ENCODE data around the gene IGFLR1. TPM values are rescaled to one million over a fixed set of nuclear protein-coding genes. Genes with fewer than 3 reads are reported as not detected.

Gene IGFLR1
- total RNA-seq, 3 donors from 2014 or later = 5.3 to 14.6 (median 8.2) TPM

DNA sequence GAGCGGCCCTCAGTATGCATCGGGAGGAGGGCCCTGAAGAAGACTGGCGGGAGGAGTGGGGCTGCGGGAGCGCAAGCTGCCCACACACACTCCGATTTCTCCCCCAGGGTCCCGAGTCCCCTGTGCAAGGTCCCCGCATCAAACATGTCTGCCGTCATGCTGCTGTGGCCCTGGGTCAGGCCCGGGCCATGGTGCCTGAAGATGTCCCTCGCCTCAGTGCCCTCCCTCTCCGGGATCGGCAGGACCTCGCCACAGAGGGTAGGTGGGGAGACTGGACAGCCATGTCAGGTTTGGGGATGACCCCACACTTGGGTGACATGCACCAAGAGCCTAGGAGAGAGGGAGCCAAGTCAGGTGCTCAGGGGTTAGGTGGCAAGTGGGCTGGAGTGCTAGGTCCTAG is 19.8 kb downstream of the IGFLR1 start:
- TF ChIP-seq, protein P1, sequence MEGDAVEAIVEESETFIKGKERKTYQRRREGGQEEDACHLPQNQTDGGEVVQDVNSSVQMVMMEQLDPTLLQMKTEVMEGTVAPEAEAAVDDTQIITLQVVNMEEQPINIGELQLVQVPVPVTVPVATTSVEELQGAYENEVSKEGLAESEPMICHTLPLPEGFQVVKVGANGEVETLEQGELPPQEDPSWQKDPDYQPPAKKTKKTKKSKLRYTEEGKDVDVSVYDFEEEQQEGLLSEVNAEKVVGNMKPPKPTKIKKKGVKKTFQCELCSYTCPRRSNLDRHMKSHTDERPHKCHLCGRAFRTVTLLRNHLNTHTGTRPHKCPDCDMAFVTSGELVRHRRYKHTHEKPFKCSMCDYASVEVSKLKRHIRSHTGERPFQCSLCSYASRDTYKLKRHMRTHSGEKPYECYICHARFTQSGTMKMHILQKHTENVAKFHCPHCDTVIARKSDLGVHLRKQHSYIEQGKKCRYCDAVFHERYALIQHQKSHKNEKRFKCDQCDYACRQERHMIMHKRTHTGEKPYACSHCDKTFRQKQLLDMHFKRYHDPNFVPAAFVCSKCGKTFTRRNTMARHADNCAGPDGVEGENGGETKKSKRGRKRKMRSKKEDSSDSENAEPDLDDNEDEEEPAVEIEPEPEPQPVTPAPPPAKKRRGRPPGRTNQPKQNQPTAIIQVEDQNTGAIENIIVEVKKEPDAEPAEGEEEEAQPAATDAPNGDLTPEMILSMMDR (IDR thresholded peaks at IDR 0.05) = no peak
- H3K36me3 ChIP-seq (ENCODE audit: low read depth) = peaks cover 27% of the 10 kb centered on the region
- H3K4me1 ChIP-seq (ENCODE audit: low read depth) = peaks cover 10% of the 10 kb centered on the region
- DNase-seq (no peak), ATAC-seq (no peak)
- intact Hi-C loops (cut with DNase I, micrococcal nuclease) = no loop called here
- no peak overlapping the region for H3K4me3 ChIP-seq
- H3K9me3 ChIP-seq = no peaks in the 10 kb centered on the region

DNA sequence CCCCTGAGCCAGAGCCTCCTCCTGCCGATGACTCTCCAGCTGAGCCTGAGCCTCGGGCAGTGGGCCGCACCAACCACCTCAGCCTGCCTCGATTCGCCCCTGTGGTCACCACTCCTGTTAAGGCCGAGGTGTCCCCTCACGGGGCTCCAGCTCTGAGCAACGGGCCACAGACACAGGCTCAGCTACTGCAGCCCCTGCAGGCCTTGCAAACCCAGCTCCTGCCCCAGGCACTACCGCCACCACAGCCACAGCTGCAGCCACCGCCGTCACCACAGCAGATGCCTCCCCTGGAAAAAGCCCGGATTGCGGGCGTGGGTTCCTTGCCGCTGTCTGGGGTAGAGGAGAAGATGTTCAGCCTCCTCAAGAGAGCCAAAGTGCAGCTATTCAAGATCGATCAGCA is 20.9 kb downstream of the IGFLR1 start:
- peaks cover 24% of the 10 kb centered on the region for H3K36me3 ChIP-seq (ENCODE audit: low read depth)
- H3K9me3 ChIP-seq = no peaks in the 10 kb centered on the region
- intact Hi-C loops (cut with DNase I, micrococcal nuclease) = no loop called here
- ATAC-seq (no peak), DNase-seq (no peak)
- H3K4me1 ChIP-seq (ENCODE audit: low read depth) = peaks cover 10% of the 10 kb centered on the region
- TF ChIP-seq, protein P1 (IDR thresholded peaks at IDR 0.05) = no peak
- H3K4me3 ChIP-seq = no peak overlapping the region

DNA sequence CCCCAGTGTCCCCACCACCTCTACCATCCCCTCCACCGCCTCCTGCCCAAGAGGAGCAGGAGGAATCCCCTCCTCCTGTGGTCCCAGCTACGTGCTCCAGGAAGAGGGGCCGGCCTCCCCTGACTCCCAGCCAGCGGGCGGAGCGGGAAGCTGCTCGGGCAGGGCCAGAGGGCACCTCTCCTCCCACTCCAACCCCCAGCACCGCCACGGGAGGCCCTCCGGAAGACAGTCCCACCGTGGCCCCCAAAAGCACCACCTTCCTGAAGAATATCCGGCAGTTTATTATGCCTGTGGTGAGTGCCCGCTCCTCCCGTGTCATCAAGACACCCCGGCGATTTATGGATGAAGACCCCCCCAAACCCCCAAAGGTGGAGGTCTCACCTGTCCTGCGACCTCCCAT is 21.6 kb downstream of the IGFLR1 start:
- DNase-seq (no peak), ATAC-seq (no peak)
- Histone ChIP-seq H3K4me3 (no peak overlapping the region), H3K36me3 (ENCODE audit: low read depth) (peaks cover 24% of the 10 kb centered on the region), H3K9me3 (no peaks in the 10 kb centered on the region), H3K4me1 (ENCODE audit: low read depth) (peaks cover 16% of the 10 kb centered on the region)
- intact Hi-C loops (cut with DNase I, micrococcal nuclease) = no loop called here
- TF ChIP-seq, protein P1 (IDR thresholded peaks at IDR 0.05) = no peak

DNA sequence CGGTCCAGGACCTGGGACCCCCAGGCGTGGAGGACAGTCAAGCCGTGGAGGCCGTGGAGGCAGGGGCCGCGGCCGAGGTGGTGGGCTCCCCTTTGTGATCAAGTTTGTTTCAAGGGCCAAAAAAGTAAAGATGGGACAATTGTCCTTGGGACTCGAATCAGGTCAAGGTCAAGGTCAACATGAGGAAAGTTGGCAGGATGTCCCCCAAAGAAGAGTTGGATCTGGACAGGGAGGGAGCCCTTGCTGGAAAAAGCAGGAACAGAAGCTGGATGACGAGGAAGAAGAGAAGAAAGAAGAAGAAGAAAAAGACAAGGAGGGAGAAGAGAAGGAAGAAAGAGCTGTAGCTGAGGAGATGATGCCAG is 22.1 kb downstream of the IGFLR1 start:
- ATAC-seq (no peak), DNase-seq (no peak)
- TF ChIP-seq, protein P1 (IDR thresholded peaks at IDR 0.05) = no peak
- Histone ChIP-seq H3K4me3 (no peak overlapping the region), H3K9me3 (no peaks in the 10 kb centered on the region), H3K36me3 (ENCODE audit: low read depth) (peaks cover 21% of the 10 kb centered on the region), H3K4me1 (ENCODE audit: low read depth) (peaks cover 21% of the 10 kb centered on the region)
- intact Hi-C loops (cut with DNase I, micrococcal nuclease) = no loop called here

DNA sequence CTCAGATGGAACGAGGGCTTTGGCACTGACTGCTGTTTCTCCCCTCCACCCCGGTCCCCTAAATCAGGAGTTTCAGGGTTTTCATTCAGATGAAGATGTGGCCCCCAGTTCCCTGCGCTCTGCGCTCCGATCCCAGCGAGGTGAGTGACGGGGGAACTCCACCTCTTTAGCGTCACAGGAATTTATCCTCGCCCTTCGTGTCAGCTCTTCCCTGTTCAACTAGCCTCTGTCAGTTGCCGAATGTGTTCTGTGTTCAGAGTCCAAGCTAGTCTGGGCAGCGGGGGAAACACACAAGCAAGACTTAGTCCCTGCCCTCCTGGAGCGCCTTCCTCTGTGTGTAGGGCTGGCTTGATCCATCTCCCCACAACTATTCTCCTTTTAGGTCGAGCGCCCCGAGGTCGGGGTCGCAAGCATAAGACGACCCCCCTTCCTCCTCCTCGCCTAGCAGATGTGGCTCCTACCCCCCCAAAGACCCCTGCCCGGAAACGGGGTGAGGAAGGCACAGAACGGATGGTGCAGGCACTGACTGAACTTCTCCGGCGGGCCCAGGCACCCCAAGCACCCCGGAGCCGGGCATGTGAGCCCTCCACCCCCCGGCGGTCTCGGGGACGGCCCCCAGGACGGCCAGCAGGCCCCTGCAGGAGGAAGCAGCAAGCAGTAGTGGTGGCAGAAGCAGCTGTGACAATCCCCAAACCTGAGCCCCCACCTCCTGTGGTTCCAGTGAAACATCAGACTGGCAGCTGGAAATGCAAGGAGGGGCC is 22.7 kb downstream of the IGFLR1 start:
- intact Hi-C loops (cut with DNase I, micrococcal nuclease) = no loop called here
- peaks cover 15% of the 10 kb centered on the region for H3K36me3 ChIP-seq (ENCODE audit: low read depth)
- DNase-seq (no peak), ATAC-seq (no peak)
- TF ChIP-seq, protein P1 (IDR thresholded peaks at IDR 0.05) = no peak
- H3K4me3 ChIP-seq = no peak overlapping the region
- no peaks in the 10 kb centered on the region for H3K9me3 ChIP-seq
- peaks cover 21% of the 10 kb centered on the region for H3K4me1 ChIP-seq (ENCODE audit: low read depth)

Data from mucosa of descending colon (tissue), 3 donors.